Hepatocyte (in vitro differentiated cells): ENCODE results near the gene RPTOR. TPM values are rescaled to one million over a fixed set of nuclear protein-coding genes. Genes with fewer than 3 reads are reported as not detected.

Experiments
- DNase-seq: peaks from one replicate; pipeline ENCODE4 v3.0.0-alpha.2; 2016; ENCODE audit warnings: low spot score
- H2AFZ ChIP-seq: fragments of 200-600 bp; sonication (generic); 2 replicates; pipeline ENCODE4 v1.6.0; 2016; ENCODE audit warnings: antibody characterized with exemption, mild to moderate bottlenecking
- H3K27ac ChIP-seq: fragments of 200-600 bp; sonication (generic); 2 replicates; pipeline ENCODE4 v1.5.1; 2016; ENCODE audit warnings: mild to moderate bottlenecking
- H3K27me3 ChIP-seq: fragments of 200-600 bp; sonication (generic); 2 replicates; pipeline ENCODE4 v1.6.1; 2016
- H3K36me3 ChIP-seq: fragments of 200-600 bp; sonication (generic); replicated peaks from 2 replicates; pipeline ENCODE4 v1.5.1; 2016; ENCODE audit warnings: low read depth; ENCODE audit not compliant: insufficient read depth
- H3K4me1 ChIP-seq: fragments of 200-600 bp; sonication (generic); 2 replicates; pipeline ENCODE4 v1.5.1; 2016; ENCODE audit warnings: mild to moderate bottlenecking, moderate library complexity; ENCODE audit not compliant: insufficient read depth
- H3K4me2 ChIP-seq: fragments of 200-600 bp; sonication (generic); 2 replicates; pipeline ENCODE4 v1.6.0; 2016
- H3K4me3 ChIP-seq: fragments of 200-600 bp; sonication (generic); 2 replicates; pipeline ENCODE4 v1.5.1; 2016; ENCODE audit warnings: mild to moderate bottlenecking
- H3K79me2 ChIP-seq: fragments of 200-600 bp; sonication (generic); 2 replicates; pipeline ENCODE4 v1.6.0; 2017; ENCODE audit warnings: mild to moderate bottlenecking
- H3K9me2 ChIP-seq: fragments of 200-600 bp; sonication (generic); replicated peaks from 2 replicates; pipeline ENCODE4 v1.6.0; 2017; ENCODE audit warnings: mild to moderate bottlenecking; ENCODE audit not compliant: insufficient read depth
- H3K9me3 ChIP-seq: fragments of 200-600 bp; sonication (generic); 2 replicates; pipeline ENCODE4 v1.5.1; 2016; ENCODE audit warnings: low read depth, mild to moderate bottlenecking
- H4K20me1 ChIP-seq: fragments of 200-600 bp; sonication (generic); 2 replicates; pipeline ENCODE4 v1.6.0; 2016; ENCODE audit warnings: mild to moderate bottlenecking; ENCODE audit not compliant: insufficient read depth, poor library complexity, severe bottlenecking
- EZH2 ChIP-seq: fragments of 200-600 bp; sonication (generic); IDR thresholded peaks from 2 replicates; pipeline ENCODE4 v1.6.1; 2016; ENCODE audit warnings: antibody characterized with exemption, mild to moderate bottlenecking, borderline replicate concordance
- EZH2phosphoT487 ChIP-seq: fragments of 200-600 bp; sonication (generic); IDR thresholded peaks from one replicate; pipeline ENCODE4 v1.6.1; 2018; ENCODE audit warnings: antibody characterized with exemption, mild to moderate bottlenecking, low read depth, moderate library complexity; ENCODE audit not compliant: unreplicated experiment, severe bottlenecking
- WGBS: methylation state at CpG from one replicate; pipeline ENCODE4 v1.1.6; 2016; ENCODE audit warnings: low lambda C conversion rate; ENCODE audit errors: missing lambda C conversion rate; 5-methylcytosine and 5-hydroxymethylcytosine counted together
- polyA plus RNA-seq: library from polyadenylated mRNA; unstranded; fragments of >200 nt; fragmentation: Nextera tagmentation; extraction: Ambion mirVana; gene quantifications from 2 replicates; pipeline ENCODE4 v1.2.1, GENCODE V29; 2016
- total RNA-seq: library from RNA; depleted of rRNA; stranded (reverse); fragments of >200 nt; gene quantifications from 2 replicates; pipeline ENCODE4 v1.2.3, GENCODE V29; 2014
- TF ChIP-seq, protein P1 (sequence below): fragments of 200-600 bp; sonication (generic); IDR thresholded peaks from 2 replicates; pipeline ENCODE4 v1.5.1; 2016; ENCODE audit warnings: antibody characterized with exemption, mild to moderate bottlenecking; ENCODE audit not compliant: poor library complexity

Gene RPTOR
- total and polyA plus RNA-seq, 2 experiments from 2014 or later: 14.1 to 20.6 TPM

DNA sequence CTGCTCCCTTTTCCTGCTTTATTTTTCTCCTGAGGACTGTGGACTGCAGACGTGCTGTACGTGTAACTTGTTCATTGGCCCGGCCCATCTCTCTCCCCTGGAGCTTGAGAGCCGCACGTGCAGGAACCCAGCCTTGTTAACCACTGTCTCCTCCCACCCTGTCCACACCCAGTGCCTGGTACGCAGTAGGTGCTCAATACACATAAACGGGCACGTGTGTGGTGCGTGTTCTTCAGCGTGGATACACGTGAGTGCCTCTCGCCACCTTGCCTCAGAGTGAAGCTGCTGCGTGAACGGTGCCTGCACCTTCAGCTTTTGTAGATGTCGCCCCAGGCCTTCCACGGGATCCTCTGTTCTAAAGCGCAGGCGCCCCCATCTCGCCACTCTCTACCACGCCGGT, 350.7 kb downstream of the RPTOR start:
- no peak overlapping the region for H3K27ac ChIP-seq
- H2AFZ ChIP-seq: no peak overlapping the region
- no peak for DNase-seq
- H3K9me3 ChIP-seq: no peaks in the 10 kb centered on the region
- 88% methylated on average over 21 of the region's 21 CpGs for WGBS
- peaks cover 3% of the 10 kb centered on the region for H3K4me1 ChIP-seq
- H3K9me2 ChIP-seq: no peaks in the 10 kb centered on the region
- no peaks in the 10 kb centered on the region for H4K20me1 ChIP-seq
- TF ChIP-seq EZH2phosphoT487 (no peak), EZH2 (no peak)
- TF ChIP-seq, protein P1, sequence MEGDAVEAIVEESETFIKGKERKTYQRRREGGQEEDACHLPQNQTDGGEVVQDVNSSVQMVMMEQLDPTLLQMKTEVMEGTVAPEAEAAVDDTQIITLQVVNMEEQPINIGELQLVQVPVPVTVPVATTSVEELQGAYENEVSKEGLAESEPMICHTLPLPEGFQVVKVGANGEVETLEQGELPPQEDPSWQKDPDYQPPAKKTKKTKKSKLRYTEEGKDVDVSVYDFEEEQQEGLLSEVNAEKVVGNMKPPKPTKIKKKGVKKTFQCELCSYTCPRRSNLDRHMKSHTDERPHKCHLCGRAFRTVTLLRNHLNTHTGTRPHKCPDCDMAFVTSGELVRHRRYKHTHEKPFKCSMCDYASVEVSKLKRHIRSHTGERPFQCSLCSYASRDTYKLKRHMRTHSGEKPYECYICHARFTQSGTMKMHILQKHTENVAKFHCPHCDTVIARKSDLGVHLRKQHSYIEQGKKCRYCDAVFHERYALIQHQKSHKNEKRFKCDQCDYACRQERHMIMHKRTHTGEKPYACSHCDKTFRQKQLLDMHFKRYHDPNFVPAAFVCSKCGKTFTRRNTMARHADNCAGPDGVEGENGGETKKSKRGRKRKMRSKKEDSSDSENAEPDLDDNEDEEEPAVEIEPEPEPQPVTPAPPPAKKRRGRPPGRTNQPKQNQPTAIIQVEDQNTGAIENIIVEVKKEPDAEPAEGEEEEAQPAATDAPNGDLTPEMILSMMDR: no peak
- no peaks in the 10 kb centered on the region for H3K27me3 ChIP-seq
- H3K36me3 ChIP-seq: no peaks in the 10 kb centered on the region
- H3K79me2 ChIP-seq: no peaks in the 10 kb centered on the region
- no peak overlapping the region for H3K4me3 ChIP-seq
- H3K4me2 ChIP-seq: no peak overlapping the region

DNA sequence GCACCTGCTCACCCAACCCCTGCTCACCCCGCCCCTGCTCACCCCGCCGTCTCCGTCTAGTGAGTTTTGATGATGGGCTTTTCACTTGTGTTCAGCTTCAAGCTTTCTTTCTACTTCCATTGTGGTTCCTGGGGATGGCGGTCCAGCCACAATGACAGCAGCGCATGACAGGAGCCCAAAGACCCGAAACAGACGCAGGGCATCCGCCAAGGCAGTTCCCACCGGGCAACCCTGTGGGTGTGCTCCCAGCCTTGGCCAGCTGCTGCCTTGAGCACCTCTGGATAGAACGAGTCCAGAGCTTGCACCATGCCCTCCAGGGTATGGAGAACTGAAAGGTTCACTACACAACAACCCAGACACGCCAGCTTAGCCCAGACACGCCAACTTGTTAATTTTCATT, 354.1 kb downstream of the RPTOR start:
- no peaks in the 10 kb centered on the region for H3K4me1 ChIP-seq
- H4K20me1 ChIP-seq: no peaks in the 10 kb centered on the region
- H3K36me3 ChIP-seq: no peaks in the 10 kb centered on the region
- H2AFZ ChIP-seq: no peak overlapping the region
- H3K79me2 ChIP-seq: no peaks in the 10 kb centered on the region
- H3K4me3 ChIP-seq: no peak overlapping the region
- H3K27ac ChIP-seq: no peak overlapping the region
- no peak for DNase-seq
- H3K9me3 ChIP-seq: no peaks in the 10 kb centered on the region
- no peaks in the 10 kb centered on the region for H3K27me3 ChIP-seq
- 95% methylated on average over 9 of the region's 13 CpGs for WGBS
- no peak overlapping the region for H3K4me2 ChIP-seq
- H3K9me2 ChIP-seq: no peaks in the 10 kb centered on the region
- no peak for TF ChIP-seq EZH2
- TF ChIP-seq, protein P1: no peak
- TF ChIP-seq EZH2phosphoT487: no peak

DNA sequence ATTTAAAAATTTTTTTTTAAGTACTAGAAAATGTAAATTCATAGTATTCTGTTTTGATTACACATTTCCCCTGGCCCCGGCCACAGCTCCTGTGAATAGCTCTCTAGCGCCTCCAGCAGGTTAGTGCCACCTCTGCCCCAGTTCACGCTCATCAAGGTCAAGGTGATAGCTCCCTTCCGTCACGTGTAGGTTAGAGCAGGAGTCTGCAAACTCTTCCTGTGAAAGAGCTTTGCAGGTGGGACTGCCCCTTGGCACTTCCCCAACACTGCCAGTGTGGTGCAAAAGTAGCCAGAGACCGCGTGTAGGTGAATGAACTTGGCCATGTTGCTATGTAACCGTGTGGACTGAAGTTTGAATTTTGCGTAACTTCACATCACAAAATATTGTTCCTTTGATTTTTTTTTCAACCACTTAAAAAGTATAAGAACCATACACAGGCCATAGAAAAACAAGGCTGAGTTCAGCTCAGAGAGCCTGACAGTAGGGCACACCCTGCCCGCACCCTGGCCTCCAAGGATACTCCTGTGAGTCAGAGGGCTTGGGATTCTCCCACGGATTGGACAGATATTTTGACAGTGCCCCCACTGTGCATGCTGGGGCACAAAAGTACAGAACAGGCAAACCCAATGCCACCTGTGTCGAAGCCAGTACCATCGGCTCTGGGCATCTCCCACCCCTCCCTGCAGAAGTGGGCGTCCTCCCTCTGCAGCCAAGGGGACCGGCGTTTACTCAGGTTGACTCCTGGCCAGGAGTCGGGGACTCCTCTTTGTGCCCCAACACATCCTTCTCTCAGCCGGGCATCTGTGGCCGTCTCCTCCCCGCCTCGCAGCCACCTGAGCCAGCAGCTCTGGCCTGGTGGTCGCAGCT, 355.0 kb downstream of the RPTOR start:
- no peaks in the 10 kb centered on the region for H3K9me2 ChIP-seq
- H3K27ac ChIP-seq: no peak overlapping the region
- H3K79me2 ChIP-seq: no peaks in the 10 kb centered on the region
- no peaks in the 10 kb centered on the region for H4K20me1 ChIP-seq
- TF ChIP-seq EZH2phosphoT487 (no peak), EZH2 (no peak)
- TF ChIP-seq, protein P1: peak; percentile 50
- H2AFZ ChIP-seq: no peak overlapping the region
- H3K4me3 ChIP-seq: no peak overlapping the region
- H3K9me3 ChIP-seq: no peaks in the 10 kb centered on the region
- 85% methylated on average over 22 of the region's 22 CpGs for WGBS
- H3K27me3 ChIP-seq: no peaks in the 10 kb centered on the region
- H3K4me2 ChIP-seq: no peak overlapping the region
- no peaks in the 10 kb centered on the region for H3K36me3 ChIP-seq
- DNase-seq: peak; percentile 62
- H3K4me1 ChIP-seq: no peaks in the 10 kb centered on the region
